Neural cell (in vitro differentiated cells): Measurements from ENCODE around the gene ATP2B2. TPM values are rescaled to one million over a fixed set of nuclear protein-coding genes. Genes with fewer than 3 reads are reported as not detected.

ENCODE experiments used
- H2AFZ ChIP-seq: fragments of 200-600, 300-800 bp; sonication (generic), shearing (Covaris generic); 2 replicates; pipeline ENCODE4 v1.6.0; 2014; ENCODE audit warnings: low read depth, mild to moderate bottlenecking, antibody characterized with exemption, low read length, moderate library complexity
- H3F3A ChIP-seq: fragments of 200-600 bp; shearing (Covaris generic); 2 replicates; pipeline ENCODE4 v1.6.1; 2016; ENCODE audit warnings: mild to moderate bottlenecking, moderate library complexity, mixed read lengths, antibody characterized with exemption, low read length; ENCODE audit not compliant: insufficient read depth, poor library complexity, severe bottlenecking
- H3K27ac ChIP-seq: fragments of 200-600, 300-800 bp; sonication (generic), shearing (Covaris generic); 2 replicates; pipeline ENCODE4 v1.5.1; 2014; ENCODE audit warnings: mild to moderate bottlenecking, low read length, moderate library complexity
- H3K27me3 ChIP-seq: fragments of 300-800, 200-600 bp; sonication (generic), shearing (Covaris generic); 2 replicates; pipeline ENCODE4 v1.6.0; 2014; ENCODE audit warnings: mild to moderate bottlenecking, low read depth, low read length, moderate library complexity; ENCODE audit not compliant: insufficient read depth
- H3K36me3 ChIP-seq: fragments of 300-800, 200-600 bp; sonication (generic), shearing (Covaris generic); 2 replicates; pipeline ENCODE4 v1.5.1; 2014; ENCODE audit warnings: mild to moderate bottlenecking, antibody characterized with exemption, low read length, moderate library complexity; ENCODE audit not compliant: insufficient read depth
- H3K4me2 ChIP-seq: fragments of 300-800, 200-600 bp; sonication (generic), shearing (Covaris generic); 2 replicates; pipeline ENCODE4 v1.6.0; 2014; ENCODE audit warnings: mild to moderate bottlenecking, low read length
- H3K4me3 ChIP-seq: fragments of 300-800, 200-600 bp; sonication (generic), shearing (Covaris generic); 2 replicates; pipeline ENCODE4 v1.5.1; 2014; ENCODE audit warnings: mild to moderate bottlenecking, low read length, moderate library complexity
- H3K79me2 ChIP-seq: fragments of 200-600 bp; shearing (Covaris generic); replicated peaks from 2 replicates; pipeline ENCODE4 v1.6.0; 2014; ENCODE audit warnings: mild to moderate bottlenecking, low read length, moderate library complexity; ENCODE audit not compliant: insufficient read depth
- H3K9ac ChIP-seq: fragments of 300-800, 200-600 bp; sonication (generic), shearing (Covaris generic); 2 replicates; pipeline ENCODE4 v1.6.1; 2016; ENCODE audit warnings: mild to moderate bottlenecking, low read length, mixed read lengths
- H3K9me2 ChIP-seq: fragments of 200-600 bp; shearing (Covaris generic); 2 replicates; pipeline ENCODE4 v1.6.1; 2016; ENCODE audit warnings: mild to moderate bottlenecking, low read length, mixed read lengths; ENCODE audit not compliant: insufficient read depth
- H3K9me3 ChIP-seq: fragments of 200-600, 300-800 bp; sonication (generic), shearing (Covaris generic); 2 replicates; pipeline ENCODE4 v1.6.1; 2016; ENCODE audit warnings: mild to moderate bottlenecking, mixed run types, low read length, moderate library complexity, mixed read lengths
- H4K20me1 ChIP-seq: fragments of 200-600 bp; shearing (Covaris generic); 2 replicates; pipeline ENCODE4 v1.6.1; 2016; ENCODE audit warnings: mild to moderate bottlenecking, mixed run types; ENCODE audit not compliant: insufficient read depth
- CTCF ChIP-seq: fragments of 450-650 bp; IDR thresholded peaks from 2 replicates; pipeline ENCODE4 v1.5.1; 2014; ENCODE audit warnings: antibody characterized with exemption, mild to moderate bottlenecking, moderate library complexity; ENCODE audit not compliant: poor library complexity, severe bottlenecking
- EP300 ChIP-seq: fragments of 450-650 bp; conservative IDR thresholded peaks from 2 replicates; pipeline ENCODE4 v1.6.1; 2014; ENCODE audit warnings: antibody characterized with exemption, mild to moderate bottlenecking, moderate library complexity; ENCODE audit not compliant: poor library complexity, severe bottlenecking
- EZH2 ChIP-seq: fragments of 200-600, 300-800 bp; shearing (Covaris generic), sonication (generic); IDR thresholded peaks from 2 replicates; pipeline ENCODE4 v1.6.1; 2014; ENCODE audit warnings: antibody characterized with exemption, low read length, borderline replicate concordance, mild to moderate bottlenecking; ENCODE audit not compliant: insufficient read depth, poor library complexity, severe bottlenecking
- MXI1 ChIP-seq: fragments of 450-650 bp; conservative IDR thresholded peaks from 2 replicates; pipeline ENCODE4 v1.6.1; 2014; ENCODE audit warnings: antibody characterized with exemption, mild to moderate bottlenecking; ENCODE audit not compliant: poor library complexity, severe bottlenecking
- POLR2AphosphoS5 ChIP-seq: IDR thresholded peaks from 2 replicates; pipeline ENCODE4 v1.6.1; 2012
- RAD21 ChIP-seq: fragments of 450-650 bp; conservative IDR thresholded peaks from 2 replicates; pipeline ENCODE4 v1.6.1; 2014; ENCODE audit warnings: antibody characterized with exemption, mild to moderate bottlenecking, moderate library complexity
- REST ChIP-seq: IDR thresholded peaks from 2 replicates; pipeline ENCODE4 v1.6.1; 2012; ENCODE audit warnings: borderline replicate concordance
- SMC3 ChIP-seq: fragments of 450-650 bp; conservative IDR thresholded peaks from 2 replicates; pipeline ENCODE4 v1.6.1; 2014; ENCODE audit warnings: antibody characterized with exemption, mild to moderate bottlenecking, moderate library complexity; ENCODE audit not compliant: poor library complexity
- TAF1 ChIP-seq: IDR thresholded peaks from 2 replicates; pipeline ENCODE4 v1.6.1; 2012; ENCODE audit warnings: low read depth
- polyA plus RNA-seq: library from polyadenylated mRNA; depleted of rRNA; stranded (reverse); fragments of >200 nt; gene quantifications from 2 replicates; pipeline ENCODE4 v1.2.3, GENCODE V29; 2014

ATP2B2 gene
- polyA plus RNA-seq, 1 donor from 2014 or later, result 8.3 TPM

GRCh38 chr3:10548992-10549391, 43.6 kb upstream of the ATP2B2 start:
- no peaks in the 10 kb centered on the region for H3K79me2 ChIP-seq
- H3K4me2 ChIP-seq, result no peak overlapping the region
- TF ChIP-seq EP300, result no peak
- no peak for TF ChIP-seq EZH2
- no peak for TF ChIP-seq TAF1
- TF ChIP-seq SMC3, result no peak
- TF ChIP-seq POLR2AphosphoS5, result no peak
- TF ChIP-seq RAD21, result no peak
- no peak for TF ChIP-seq CTCF
- no peak for TF ChIP-seq MXI1
- TF ChIP-seq REST, result no peak
- H3K27ac ChIP-seq, result peak overlapping the region; percentile 86
- no peaks in the 10 kb centered on the region for H3K27me3 ChIP-seq
- H3K36me3 ChIP-seq, result no peaks in the 10 kb centered on the region
- H3K9me2 ChIP-seq, result no peaks in the 10 kb centered on the region
- H4K20me1 ChIP-seq, result no peaks in the 10 kb centered on the region
- no peaks in the 10 kb centered on the region for H3K9me3 ChIP-seq
- no peak overlapping the region for H3K9ac ChIP-seq
- H3F3A ChIP-seq, result no peaks in the 10 kb centered on the region
- H2AFZ ChIP-seq, result no peak overlapping the region
- peak overlapping the region; percentile 49 for H3K4me3 ChIP-seq

GRCh38 chr3:10547841-10548783, 42.7 kb upstream of the ATP2B2 start:
- Histone ChIP-seq H3K4me2 (peak overlapping the region; percentile 54), H3K27me3 (no peaks in the 10 kb centered on the region), H3K79me2 (no peaks in the 10 kb centered on the region), H3K36me3 (no peaks in the 10 kb centered on the region), H3K9me2 (no peaks in the 10 kb centered on the region), H3F3A (no peaks in the 10 kb centered on the region), H3K9ac (peak overlapping the region; percentile 38), H3K9me3 (no peaks in the 10 kb centered on the region), H3K27ac (peak overlapping the region; percentile 86), H2AFZ (no peak overlapping the region), H4K20me1 (no peaks in the 10 kb centered on the region), H3K4me3 (peak overlapping the region; percentile 49)
- TF ChIP-seq REST (peak; percentile 98), EP300 (peak; percentile 86), EZH2 (no peak), POLR2AphosphoS5 (peak; percentile 74), TAF1 (no peak), RAD21 (peak; percentile 47), CTCF (peak; percentile 22), SMC3 (no peak), MXI1 (peak; percentile 48)
